OCI-LY1 (cell line): ENCODE measurements around the gene IKZF1.

Experiments
- CTCF ChIP-seq: fragments of 200-600 bp; sonication (generic), shearing (Covaris generic); IDR thresholded peaks from 2 replicates; pipeline ENCODE4 v1.5.1; 2017; ENCODE audit warnings: mild to moderate bottlenecking, antibody characterized with exemption, low read length, moderate library complexity, mixed read lengths
- EZH2 ChIP-seq: fragments of 200-600 bp; sonication (generic), shearing (Covaris generic); IDR thresholded peaks from 2 replicates; pipeline ENCODE4 v1.8.0; 2017; ENCODE audit warnings: borderline replicate concordance, mixed run types, mild to moderate bottlenecking, antibody characterized with exemption, low read length, moderate library complexity, mixed read lengths

GRCh38 chr7:50335795-50336754, 31.6 kb downstream of the IKZF1 start:
- TF ChIP-seq CTCF, result peak; percentile 70
- no peak for TF ChIP-seq EZH2
